ENCODE results near the gene SLC11A2. TPM values are rescaled to one million over a fixed set of nuclear protein-coding genes. Genes with fewer than 3 reads are reported as not detected.

The SLC11A2 gene
- polyA plus RNA-seq, 3 donors: 11.7 to 69.0 (median 14.9) TPM

DNA sequence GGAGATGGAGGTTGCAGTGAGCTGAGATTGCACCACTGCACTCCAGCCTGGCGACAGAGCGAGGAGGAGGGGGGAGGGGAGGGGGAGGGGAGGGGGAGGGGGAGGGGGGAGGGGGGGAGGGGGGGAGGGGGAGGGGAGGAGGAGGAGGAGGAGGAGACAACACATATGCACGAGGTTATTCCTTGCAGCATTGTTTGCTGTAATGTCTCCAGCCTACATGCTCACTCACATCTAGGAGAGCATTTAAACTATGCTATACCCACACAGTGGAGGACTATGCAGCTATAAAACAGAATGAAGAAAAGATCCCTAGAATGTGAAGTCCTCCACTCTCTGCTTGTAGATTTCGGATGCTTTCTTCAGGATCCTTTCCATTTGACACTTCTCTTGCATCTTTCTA is 77.4 kb downstream of the SLC11A2 start:
- no peak for DNase-seq
- H2AFZ ChIP-seq (ENCODE audit: insufficient read depth, low read depth, low read length, poor library complexity, severe bottlenecking): no peak overlapping the region
- no peaks in the 10 kb centered on the region for H3K27me3 ChIP-seq (ENCODE audit: control insufficient read depth in 2 of 2, insufficient read depth in 2 of 2, low read length in 2 of 2)
- Mint-ChIP-seq H3K27ac (no peak overlapping the region), H3K9me3 (no peaks in the 10 kb centered on the region), H3K27me3 (ENCODE audit: low read depth in 3 of 3) (peaks cover 0 to 1% (median 0%) of the 10 kb centered on the region in 3 donors), H3K4me1 (peaks cover 10% of the 10 kb centered on the region), H3K36me3 (peaks cover 0 to 2% of the 10 kb centered on the region in 2 donors), H3K4me3 (no peak overlapping the region)
- no peak overlapping the region for H3K4me2 ChIP-seq (replicated peaks; ENCODE audit: extremely low read depth, low read length, poor library complexity, severe bottlenecking)
- intact Hi-C loops (cut with micrococcal nuclease): no loop called here
- H3K4me1 ChIP-seq (ENCODE audit: control insufficient read depth in 1 of 2, insufficient read depth in 2 of 2, low read length in 2 of 2): peaks cover 4 to 10% of the 10 kb centered on the region in 2 donors
- H4K20me1 ChIP-seq (ENCODE audit: insufficient read depth, low read length): no peaks in the 10 kb centered on the region
- no peaks in the 10 kb centered on the region for H3K9me3 ChIP-seq (replicated peaks in 1 of 2; ENCODE audit: control insufficient read depth in 1 of 2, insufficient read depth in 1 of 2, low read length in 2 of 2)
- H3K4me3 ChIP-seq (replicated peaks in 1 of 3; ENCODE audit: low read depth in 2 of 3, low read length in 3 of 3): no peak overlapping the region
- no peaks in the 10 kb centered on the region for H3K36me3 ChIP-seq (replicated peaks in 1 of 2; ENCODE audit: control insufficient read depth in 1 of 2, insufficient read depth in 2 of 2, low read length in 2 of 2)
- TF ChIP-seq, protein P1, sequence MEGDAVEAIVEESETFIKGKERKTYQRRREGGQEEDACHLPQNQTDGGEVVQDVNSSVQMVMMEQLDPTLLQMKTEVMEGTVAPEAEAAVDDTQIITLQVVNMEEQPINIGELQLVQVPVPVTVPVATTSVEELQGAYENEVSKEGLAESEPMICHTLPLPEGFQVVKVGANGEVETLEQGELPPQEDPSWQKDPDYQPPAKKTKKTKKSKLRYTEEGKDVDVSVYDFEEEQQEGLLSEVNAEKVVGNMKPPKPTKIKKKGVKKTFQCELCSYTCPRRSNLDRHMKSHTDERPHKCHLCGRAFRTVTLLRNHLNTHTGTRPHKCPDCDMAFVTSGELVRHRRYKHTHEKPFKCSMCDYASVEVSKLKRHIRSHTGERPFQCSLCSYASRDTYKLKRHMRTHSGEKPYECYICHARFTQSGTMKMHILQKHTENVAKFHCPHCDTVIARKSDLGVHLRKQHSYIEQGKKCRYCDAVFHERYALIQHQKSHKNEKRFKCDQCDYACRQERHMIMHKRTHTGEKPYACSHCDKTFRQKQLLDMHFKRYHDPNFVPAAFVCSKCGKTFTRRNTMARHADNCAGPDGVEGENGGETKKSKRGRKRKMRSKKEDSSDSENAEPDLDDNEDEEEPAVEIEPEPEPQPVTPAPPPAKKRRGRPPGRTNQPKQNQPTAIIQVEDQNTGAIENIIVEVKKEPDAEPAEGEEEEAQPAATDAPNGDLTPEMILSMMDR (IDR thresholded peaks at IDR 0.05): no peak
- H3K79me2 ChIP-seq (ENCODE audit: insufficient read depth, low read length): no peaks in the 10 kb centered on the region
- 100% methylated on average over 1 of the region's 4 CpGs for WGBS (ENCODE audit: insufficient coverage)
- no peak overlapping the region for H3K27ac ChIP-seq (ENCODE audit: low read depth in 1 of 2, low read length in 2 of 2)
- no peak overlapping the region for H3K9ac ChIP-seq (ENCODE audit: insufficient read depth, low read length, poor library complexity, severe bottlenecking)

DNA sequence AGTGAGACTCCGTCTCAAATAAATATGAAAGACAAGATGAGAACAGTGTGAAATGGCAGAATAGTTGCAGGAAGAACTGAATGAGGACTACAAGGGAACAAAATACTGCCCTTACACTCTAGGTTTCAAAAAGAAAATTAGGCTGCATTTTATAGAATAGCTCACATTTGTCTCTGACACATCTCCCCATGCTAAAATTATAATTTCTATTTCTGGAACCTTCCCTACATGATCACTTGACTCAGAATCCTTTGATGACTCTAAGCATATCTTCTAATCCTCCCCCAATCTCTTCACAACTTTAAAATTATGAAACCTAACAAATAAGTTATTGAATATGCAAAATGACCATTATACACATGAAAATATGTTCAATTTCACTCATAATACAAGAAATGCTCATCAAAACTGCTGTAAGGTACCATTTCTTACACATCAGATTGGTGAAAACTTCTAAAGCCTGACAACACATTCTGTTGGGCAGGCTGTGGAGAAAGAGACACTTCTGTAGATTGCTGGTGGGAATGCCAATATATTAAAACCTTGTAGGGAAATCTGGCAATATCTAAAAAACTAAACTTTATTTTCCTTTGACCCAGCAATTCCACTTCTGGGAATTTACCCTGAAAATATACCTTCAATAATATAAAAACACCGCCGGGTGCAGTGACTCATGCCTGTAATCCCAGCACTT is 78.1 kb downstream of the SLC11A2 start:
- H3K36me3 ChIP-seq (replicated peaks in 1 of 2; ENCODE audit: control insufficient read depth in 1 of 2, insufficient read depth in 2 of 2, low read length in 2 of 2): no peaks in the 10 kb centered on the region
- WGBS (ENCODE audit: insufficient coverage): 100% methylated on average over 1 of the region's 3 CpGs
- no peak for DNase-seq
- no peaks in the 10 kb centered on the region for H4K20me1 ChIP-seq (ENCODE audit: insufficient read depth, low read length)
- Mint-ChIP-seq H3K4me3 (no peak overlapping the region), H3K27me3 (ENCODE audit: low read depth in 3 of 3) (peaks cover 0 to 1% (median 0%) of the 10 kb centered on the region in 3 donors), H3K27ac (no peak overlapping the region), H3K36me3 (no peaks in the 10 kb centered on the region), H3K4me1 (peaks cover 11% of the 10 kb centered on the region), H3K9me3 (no peaks in the 10 kb centered on the region)
- H3K27ac ChIP-seq (ENCODE audit: low read depth in 1 of 2, low read length in 2 of 2): no peak overlapping the region
- H3K9ac ChIP-seq (ENCODE audit: insufficient read depth, low read length, poor library complexity, severe bottlenecking): no peak overlapping the region
- intact Hi-C loops (cut with micrococcal nuclease): no loop called here
- no peaks in the 10 kb centered on the region for H3K79me2 ChIP-seq (ENCODE audit: insufficient read depth, low read length)
- no peaks in the 10 kb centered on the region for H3K9me3 ChIP-seq (replicated peaks in 1 of 2; ENCODE audit: control insufficient read depth in 1 of 2, insufficient read depth in 1 of 2, low read length in 2 of 2)
- no peaks in the 10 kb centered on the region for H3K27me3 ChIP-seq (ENCODE audit: control insufficient read depth in 2 of 2, insufficient read depth in 2 of 2, low read length in 2 of 2)
- H2AFZ ChIP-seq (ENCODE audit: insufficient read depth, low read depth, low read length, poor library complexity, severe bottlenecking): no peak overlapping the region
- TF ChIP-seq, protein P1 (IDR thresholded peaks at IDR 0.05): no peak
- H3K4me1 ChIP-seq (ENCODE audit: control insufficient read depth in 1 of 2, insufficient read depth in 2 of 2, low read length in 2 of 2): peaks cover 4 to 10% of the 10 kb centered on the region in 2 donors
- H3K4me2 ChIP-seq (replicated peaks; ENCODE audit: extremely low read depth, low read length, poor library complexity, severe bottlenecking): no peak overlapping the region
- H3K4me3 ChIP-seq (replicated peaks in 1 of 3; ENCODE audit: low read depth in 2 of 3, low read length in 3 of 3): no peak overlapping the region
